ENCODE data around the gene TNFRSF18. TPM values are rescaled to one million over a fixed set of nuclear protein-coding genes. Genes with fewer than 3 reads are reported as not detected.

The TNFRSF18 gene
- polyA plus RNA-seq, 2 donors = 1.9 to 4.3 TPM

GRCh38 chr1:1213345-1214265 lies 7.2 kb upstream of the TNFRSF18 start, which contains the start of gene TNFRSF4:
Gene TNFRSF4 (minus strand): TSS chr1:1214153. CDS start chr1:1214127, 26 bp downstream.
- Histone ChIP-seq H3K27me3 (ENCODE audit: control insufficient read depth in 1 of 2, insufficient read depth in 2 of 2, low read length in 2 of 2) (no peaks in the 10 kb centered on the region), H3K36me3 (ENCODE audit: control insufficient read depth in 2 of 2, insufficient read depth in 2 of 2, low read length in 1 of 2) (peaks cover under 1 to 23% of the 10 kb centered on the region in 2 donors), H3K4me1 (ENCODE audit: control insufficient read depth in 2 of 2, insufficient read depth in 2 of 2, low read length in 1 of 2) (peaks cover 4 to 18% of the 10 kb centered on the region in 2 donors), H3K9me3 (ENCODE audit: control insufficient read depth in 2 of 2, insufficient read depth in 1 of 2, low read depth in 1 of 2, low read length in 1 of 2) (no peaks in the 10 kb centered on the region), H3K4me3 (ENCODE audit: low read depth in 1 of 2, low read length in 2 of 2) (no peak within 1 kb of the TSS), H3K27ac (ENCODE audit: low read depth in 2 of 2, low read length in 1 of 2) (no peak within 1 kb of the TSS)
- WGBS, 2 donors = 46 to 57% methylated on average over 51 to 56 of the region's 56 CpGs

GRCh38 chr1:1212780-1213344 lies 6.5 kb upstream of the TNFRSF18 start:
- Histone ChIP-seq H3K36me3 (ENCODE audit: control insufficient read depth in 2 of 2, insufficient read depth in 2 of 2, low read length in 1 of 2) (peaks cover 0 to 17% of the 10 kb centered on the region in 2 donors), H3K9me3 (ENCODE audit: control insufficient read depth in 2 of 2, insufficient read depth in 1 of 2, low read depth in 1 of 2, low read length in 1 of 2) (no peaks in the 10 kb centered on the region), H3K27ac (ENCODE audit: low read depth in 2 of 2, low read length in 1 of 2) (peak overlapping the region in 1 of 2 donors; percentile 16), H3K27me3 (ENCODE audit: control insufficient read depth in 1 of 2, insufficient read depth in 2 of 2, low read length in 2 of 2) (no peaks in the 10 kb centered on the region), H3K4me3 (ENCODE audit: low read depth in 1 of 2, low read length in 2 of 2) (peak overlapping the region in 1 of 2 donors; percentile 22), H3K4me1 (ENCODE audit: control insufficient read depth in 2 of 2, insufficient read depth in 2 of 2, low read length in 1 of 2) (peaks cover 3 to 16% of the 10 kb centered on the region in 2 donors)
- 55 to 56% methylated on average over 22 to 24 of the region's 24 CpGs for WGBS, 2 donors

- H3K9me3 ChIP-seq (ENCODE audit: control insufficient read depth in 2 of 2, insufficient read depth in 1 of 2, low read depth in 1 of 2, low read length in 1 of 2) = no peaks in the 10 kb centered on the region
- H3K36me3 ChIP-seq (ENCODE audit: control insufficient read depth in 2 of 2, insufficient read depth in 2 of 2, low read length in 1 of 2) = peaks cover 0 to 8% of the 10 kb centered on the region in 2 donors
- peaks cover 3 to 11% of the 10 kb centered on the region in 2 donors for H3K4me1 ChIP-seq (ENCODE audit: control insufficient read depth in 2 of 2, insufficient read depth in 2 of 2, low read length in 1 of 2)
- no peaks in the 10 kb centered on the region for H3K27me3 ChIP-seq (ENCODE audit: control insufficient read depth in 1 of 2, insufficient read depth in 2 of 2, low read length in 2 of 2)
- no peak overlapping the region for H3K4me3 ChIP-seq (ENCODE audit: low read depth in 1 of 2, low read length in 2 of 2)
- no peak overlapping the region for H3K27ac ChIP-seq (ENCODE audit: low read depth in 2 of 2, low read length in 1 of 2)
- 85 to 88% methylated on average over 26 to 28 of the region's 28 CpGs for whole genome bisulfite sequencing, 2 donors
Measured at GRCh38 chr1:1211541-1212441, 5.4 kb upstream of the TNFRSF18 start.

GRCh38 chr1:1210726-1211540 lies 4.5 kb upstream of the TNFRSF18 start:
- Histone ChIP-seq H3K27ac (ENCODE audit: low read depth in 2 of 2, low read length in 1 of 2) (no peak overlapping the region), H3K27me3 (ENCODE audit: control insufficient read depth in 1 of 2, insufficient read depth in 2 of 2, low read length in 2 of 2) (no peaks in the 10 kb centered on the region), H3K36me3 (ENCODE audit: control insufficient read depth in 2 of 2, insufficient read depth in 2 of 2, low read length in 1 of 2) (peaks cover 0 to 1% of the 10 kb centered on the region in 2 donors), H3K4me1 (ENCODE audit: control insufficient read depth in 2 of 2, insufficient read depth in 2 of 2, low read length in 1 of 2) (peaks cover 10 to 17% of the 10 kb centered on the region in 2 donors), H3K9me3 (ENCODE audit: control insufficient read depth in 2 of 2, insufficient read depth in 1 of 2, low read depth in 1 of 2, low read length in 1 of 2) (no peaks in the 10 kb centered on the region), H3K4me3 (ENCODE audit: low read depth in 1 of 2, low read length in 2 of 2) (no peak overlapping the region)
- WGBS, 2 donors = 90 to 92% methylated on average over 30 to 31 of the region's 31 CpGs

- Histone ChIP-seq H3K4me3 (ENCODE audit: low read depth in 1 of 2, low read length in 2 of 2) (no peak overlapping the region), H3K4me1 (ENCODE audit: control insufficient read depth in 2 of 2, insufficient read depth in 2 of 2, low read length in 1 of 2) (peaks cover 10 to 16% of the 10 kb centered on the region in 2 donors), H3K9me3 (ENCODE audit: control insufficient read depth in 2 of 2, insufficient read depth in 1 of 2, low read depth in 1 of 2, low read length in 1 of 2) (no peaks in the 10 kb centered on the region), H3K36me3 (ENCODE audit: control insufficient read depth in 2 of 2, insufficient read depth in 2 of 2, low read length in 1 of 2) (no peaks in the 10 kb centered on the region), H3K27ac (ENCODE audit: low read depth in 2 of 2, low read length in 1 of 2) (peak overlapping the region in 1 of 2 donors; percentile 53), H3K27me3 (ENCODE audit: control insufficient read depth in 1 of 2, insufficient read depth in 2 of 2, low read length in 2 of 2) (no peaks in the 10 kb centered on the region)
- 55 to 57% methylated on average over 35 to 38 of the region's 38 CpGs for WGBS, 2 donors
Measured at GRCh38 chr1:1208713-1209433, 2.5 kb upstream of the TNFRSF18 start.

- no peak overlapping the region for H3K27ac ChIP-seq (ENCODE audit: low read depth in 2 of 2, low read length in 1 of 2)
- no peak overlapping the region for H3K4me3 ChIP-seq (ENCODE audit: low read depth in 1 of 2, low read length in 2 of 2)
- no peaks in the 10 kb centered on the region for H3K9me3 ChIP-seq (ENCODE audit: control insufficient read depth in 2 of 2, insufficient read depth in 1 of 2, low read depth in 1 of 2, low read length in 1 of 2)
- H3K4me1 ChIP-seq (ENCODE audit: control insufficient read depth in 2 of 2, insufficient read depth in 2 of 2, low read length in 1 of 2) = peaks cover 10 to 11% of the 10 kb centered on the region in 2 donors
- H3K36me3 ChIP-seq (ENCODE audit: control insufficient read depth in 2 of 2, insufficient read depth in 2 of 2, low read length in 1 of 2) = no peaks in the 10 kb centered on the region
- H3K27me3 ChIP-seq (ENCODE audit: control insufficient read depth in 1 of 2, insufficient read depth in 2 of 2, low read length in 2 of 2) = no peaks in the 10 kb centered on the region
- WGBS, 2 donors = 56 to 63% methylated on average over 11 of the region's 11 CpGs
Measured at GRCh38 chr1:1207571-1207892, 1.1 kb upstream of the TNFRSF18 start.

GRCh38 chr1:1206966-1207531 lies 657 bp upstream of the TNFRSF18 start:
- no peak overlapping the region for H3K4me3 ChIP-seq (ENCODE audit: low read depth in 1 of 2, low read length in 2 of 2)
- H3K27ac ChIP-seq (ENCODE audit: low read depth in 2 of 2, low read length in 1 of 2) = no peak overlapping the region
- WGBS, 2 donors = 39 to 42% methylated on average over 18 to 19 of the region's 19 CpGs
- H3K36me3 ChIP-seq (ENCODE audit: control insufficient read depth in 2 of 2, insufficient read depth in 2 of 2, low read length in 1 of 2) = no peaks in the 10 kb centered on the region
- H3K4me1 ChIP-seq (ENCODE audit: control insufficient read depth in 2 of 2, insufficient read depth in 2 of 2, low read length in 1 of 2) = peaks cover 10 to 11% of the 10 kb centered on the region in 2 donors
- no peaks in the 10 kb centered on the region for H3K9me3 ChIP-seq (ENCODE audit: control insufficient read depth in 2 of 2, insufficient read depth in 1 of 2, low read depth in 1 of 2, low read length in 1 of 2)
- no peaks in the 10 kb centered on the region for H3K27me3 ChIP-seq (ENCODE audit: control insufficient read depth in 1 of 2, insufficient read depth in 2 of 2, low read length in 2 of 2)

- Histone ChIP-seq H3K27me3 (ENCODE audit: control insufficient read depth in 1 of 2, insufficient read depth in 2 of 2, low read length in 2 of 2) (peaks cover 0 to 5% of the 10 kb centered on the region in 2 donors), H3K4me1 (ENCODE audit: control insufficient read depth in 2 of 2, insufficient read depth in 2 of 2, low read length in 1 of 2) (peaks cover 10 to 11% of the 10 kb centered on the region in 2 donors), H3K27ac (ENCODE audit: low read depth in 2 of 2, low read length in 1 of 2) (no peak overlapping the region), H3K4me3 (ENCODE audit: low read depth in 1 of 2, low read length in 2 of 2) (peak overlapping the region; percentile 26 to 29), H3K9me3 (ENCODE audit: control insufficient read depth in 2 of 2, insufficient read depth in 1 of 2, low read depth in 1 of 2, low read length in 1 of 2) (no peaks in the 10 kb centered on the region), H3K36me3 (ENCODE audit: control insufficient read depth in 2 of 2, insufficient read depth in 2 of 2, low read length in 1 of 2) (no peaks in the 10 kb centered on the region)
- WGBS, 2 donors = 25% methylated on average over 31 of the region's 31 CpGs
Measured at GRCh38 chr1:1205769-1206375, 520 bp downstream of the TNFRSF18 start.

Data from esophagus (tissue), 2 donors.